GM12873 (cell line): ENCODE results near the gene ADAMTSL3.

Experiments used
- CTCF ChIP-seq: IDR thresholded peaks from 2 replicates; pipeline ENCODE4 v1.5.1; 2012; ENCODE audit warnings: low read depth, mild to moderate bottlenecking, moderate library complexity, low read length, control low read depth; ENCODE audit not compliant: insufficient read depth; ENCODE audit errors: missing control alignments

Gene ADAMTSL3

GRCh38 chr15:83694015-83694414 is 40.1 kb downstream of the ADAMTSL3 start:
- no peak for TF ChIP-seq CTCF

GRCh38 chr15:83694536-83694935 is 40.6 kb downstream of the ADAMTSL3 start:
- no peak for TF ChIP-seq CTCF

GRCh38 chr15:83695246-83695645 is 41.3 kb downstream of the ADAMTSL3 start:
- no peak for TF ChIP-seq CTCF

GRCh38 chr15:83695901-83696425 is 42.0 kb downstream of the ADAMTSL3 start:
- TF ChIP-seq CTCF, result no peak

- TF ChIP-seq CTCF, result no peak
Observed at GRCh38 chr15:83697716-83698115, 43.8 kb downstream of the ADAMTSL3 start.

- TF ChIP-seq CTCF, result no peak
Observed at GRCh38 chr15:83698294-83698693, 44.4 kb downstream of the ADAMTSL3 start.

- TF ChIP-seq CTCF, result no peak
Observed at GRCh38 chr15:83699028-83699427, 45.1 kb downstream of the ADAMTSL3 start.
